Loucy (cell line): ENCODE results near the gene AGPS.
"Not testable (repeated sequence)": the region's sequence is repeated elsewhere in the genome, so short reads cannot be mapped to it uniquely, and the experiment has no call there.

Source experiments
- H2AFZ ChIP-seq: fragments of 200-600 bp; sonication (generic); 2 replicates; pipeline ENCODE4 v1.6.0; 2016; ENCODE audit warnings: antibody characterized with exemption, mild to moderate bottlenecking, low read length, moderate library complexity
- H3F3A ChIP-seq: fragments of 200-600 bp; 2 replicates; pipeline ENCODE4 v1.6.0; 2016; ENCODE audit warnings: antibody characterized with exemption, low read depth, mild to moderate bottlenecking
- H3K27me3 ChIP-seq: fragments of 200-600 bp; sonication (generic); 2 replicates; pipeline ENCODE4 v1.6.1; 2014; ENCODE audit warnings: low read length, mild to moderate bottlenecking; ENCODE audit not compliant: insufficient read depth, poor library complexity, severe bottlenecking
- H3K36me3 ChIP-seq: fragments of 200-600 bp; sonication (generic); 2 replicates; pipeline ENCODE4 v1.6.1; 2016; ENCODE audit warnings: low read length; ENCODE audit not compliant: insufficient read depth
- H3K4me1 ChIP-seq: fragments of 200-600 bp; sonication (generic); 2 replicates; pipeline ENCODE4 v1.5.1; 2014; ENCODE audit warnings: low read length, mild to moderate bottlenecking; ENCODE audit not compliant: insufficient read depth, poor library complexity, severe bottlenecking
- H3K4me2 ChIP-seq: fragments of 200-600 bp; sonication (generic); 2 replicates; pipeline ENCODE4 v1.6.0; 2014; ENCODE audit warnings: antibody characterized with exemption, low read length, low read depth, mild to moderate bottlenecking; ENCODE audit not compliant: poor library complexity, severe bottlenecking
- H3K4me3 ChIP-seq: fragments of 200-600 bp; sonication (generic); 2 replicates; pipeline ENCODE4 v1.5.1; 2014; ENCODE audit warnings: low read length, mild to moderate bottlenecking, mixed read lengths; ENCODE audit not compliant: poor library complexity, severe bottlenecking
- H3K79me2 ChIP-seq: fragments of 200-600 bp; sonication (generic); 2 replicates; pipeline ENCODE4 v1.6.1; 2014; ENCODE audit warnings: low read length; ENCODE audit not compliant: insufficient read depth
- H3K9ac ChIP-seq: fragments of 200-600 bp; sonication (generic); 2 replicates; pipeline ENCODE4 v1.6.0; 2014; ENCODE audit warnings: mild to moderate bottlenecking, low read depth, low read length, moderate library complexity; ENCODE audit not compliant: poor library complexity, severe bottlenecking
- H3K9me2 ChIP-seq: fragments of 200-600 bp; sonication (generic); replicated peaks from 2 replicates; pipeline ENCODE4 v1.6.1; 2016; ENCODE audit warnings: low read depth, low read length, mixed read lengths
- H3K9me3 ChIP-seq: fragments of 200-600 bp; sonication (generic); 2 replicates; pipeline ENCODE4 v1.6.1; 2014; ENCODE audit warnings: mild to moderate bottlenecking, antibody characterized with exemption, low read length, low read depth; ENCODE audit not compliant: insufficient read depth
- H4K20me1 ChIP-seq: fragments of 200-600 bp; sonication (generic); 2 replicates; pipeline ENCODE4 v1.6.0; 2014; ENCODE audit warnings: antibody characterized with exemption, low read length, mild to moderate bottlenecking; ENCODE audit not compliant: insufficient read depth, poor library complexity, severe bottlenecking
- EZH2phosphoT487 ChIP-seq: fragments of 200-600 bp; IDR thresholded peaks from 2 replicates; pipeline ENCODE4 v1.6.1; 2018; ENCODE audit warnings: antibody characterized with exemption, mild to moderate bottlenecking, moderate library complexity, borderline replicate concordance
- TF ChIP-seq, protein P1 (sequence below): fragments of 200-600 bp; sonication (generic); conservative IDR thresholded peaks from 2 replicates; pipeline ENCODE4 v1.5.1; 2014; ENCODE audit warnings: mild to moderate bottlenecking, antibody characterized with exemption, low read length

The AGPS gene

DNA sequence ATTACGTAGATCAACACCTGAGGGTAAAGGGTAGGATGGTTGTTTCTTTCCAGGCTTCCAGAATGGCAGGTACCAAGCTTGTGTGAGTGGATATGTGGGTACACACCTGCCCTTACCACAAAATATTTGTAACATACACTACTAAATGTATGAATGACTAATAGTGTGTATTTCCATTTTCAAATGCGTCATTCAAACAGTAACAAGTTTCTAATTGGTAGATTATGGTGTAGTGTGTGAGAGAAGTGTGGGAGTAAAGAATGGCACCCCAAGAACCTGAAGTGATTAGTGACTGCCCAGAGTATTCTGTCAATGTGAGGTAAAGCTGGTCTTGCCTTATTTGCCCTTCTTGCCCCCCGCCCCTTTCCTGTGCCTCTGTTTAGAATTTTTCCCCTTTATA, 21.1 kb downstream of the AGPS start:
- Histone ChIP-seq H3K27me3 (no peaks in the 10 kb centered on the region), H4K20me1 (peaks cover 22% of the 10 kb centered on the region), H3K9me3 (no peaks in the 10 kb centered on the region; the same call in 1 of the 2 replicates), H3K9ac (no peak overlapping the region), H3K4me3 (no peak overlapping the region), H2AFZ (no peak overlapping the region), H3K4me2 (no peak overlapping the region), H3K79me2 (peaks cover 96% of the 10 kb centered on the region), H3K4me1 (peaks cover 6% of the 10 kb centered on the region), H3K36me3 (peaks cover 2% of the 10 kb centered on the region; the same call in 1 of the 2 replicates), H3K9me2 (no peaks in the 10 kb centered on the region), H3F3A (no peaks in the 10 kb centered on the region)
- no peak for TF ChIP-seq EZH2phosphoT487
- TF ChIP-seq, protein P1, sequence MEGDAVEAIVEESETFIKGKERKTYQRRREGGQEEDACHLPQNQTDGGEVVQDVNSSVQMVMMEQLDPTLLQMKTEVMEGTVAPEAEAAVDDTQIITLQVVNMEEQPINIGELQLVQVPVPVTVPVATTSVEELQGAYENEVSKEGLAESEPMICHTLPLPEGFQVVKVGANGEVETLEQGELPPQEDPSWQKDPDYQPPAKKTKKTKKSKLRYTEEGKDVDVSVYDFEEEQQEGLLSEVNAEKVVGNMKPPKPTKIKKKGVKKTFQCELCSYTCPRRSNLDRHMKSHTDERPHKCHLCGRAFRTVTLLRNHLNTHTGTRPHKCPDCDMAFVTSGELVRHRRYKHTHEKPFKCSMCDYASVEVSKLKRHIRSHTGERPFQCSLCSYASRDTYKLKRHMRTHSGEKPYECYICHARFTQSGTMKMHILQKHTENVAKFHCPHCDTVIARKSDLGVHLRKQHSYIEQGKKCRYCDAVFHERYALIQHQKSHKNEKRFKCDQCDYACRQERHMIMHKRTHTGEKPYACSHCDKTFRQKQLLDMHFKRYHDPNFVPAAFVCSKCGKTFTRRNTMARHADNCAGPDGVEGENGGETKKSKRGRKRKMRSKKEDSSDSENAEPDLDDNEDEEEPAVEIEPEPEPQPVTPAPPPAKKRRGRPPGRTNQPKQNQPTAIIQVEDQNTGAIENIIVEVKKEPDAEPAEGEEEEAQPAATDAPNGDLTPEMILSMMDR, result no peak

DNA sequence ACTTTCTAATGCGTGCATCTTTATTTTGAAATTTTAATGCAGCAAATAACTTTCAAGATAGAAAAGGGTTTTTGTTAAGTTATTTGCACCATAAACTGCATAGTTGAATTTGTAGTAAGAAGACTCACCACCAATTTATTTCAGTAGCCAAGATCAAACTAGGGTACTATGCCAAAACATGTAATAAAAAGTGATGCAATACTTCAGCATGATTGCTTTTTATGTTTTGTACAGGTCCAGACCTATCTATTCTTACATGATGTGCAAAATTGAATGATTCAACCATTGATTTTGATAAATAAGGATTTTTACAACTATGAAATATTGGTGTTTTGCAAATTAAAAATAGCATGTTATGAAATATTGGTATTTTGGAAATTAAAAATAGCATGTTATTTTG, 26.7 kb downstream of the AGPS start:
- Histone ChIP-seq H3K9me2 (no peaks in the 10 kb centered on the region), H3F3A (no peaks in the 10 kb centered on the region), H3K9me3 (no peaks in the 10 kb centered on the region), H3K4me3 (no peak overlapping the region), H3K4me2 (no peak overlapping the region), H3K36me3 (peaks cover 29% of the 10 kb centered on the region), H2AFZ (no peak overlapping the region), H3K4me1 (peaks cover 17% of the 10 kb centered on the region), H3K9ac (peak overlapping the region; percentile 29), H3K79me2 (peaks cover 89% of the 10 kb centered on the region), H4K20me1 (peaks cover 20% of the 10 kb centered on the region), H3K27me3 (no peaks in the 10 kb centered on the region)
- TF ChIP-seq, protein P1, result no peak
- no peak for TF ChIP-seq EZH2phosphoT487

GRCh38 chr2:177422271-177422670, 29.7 kb downstream of the AGPS start:
- Histone ChIP-seq H3K9ac (no peak overlapping the region), H3K27me3 (no peaks in the 10 kb centered on the region), H3F3A (no peaks in the 10 kb centered on the region), H3K4me1 (peaks cover 17% of the 10 kb centered on the region), H3K9me3 (peaks cover 2% of the 10 kb centered on the region; the same call in 1 of the 2 replicates), H3K4me2 (no peak overlapping the region), H4K20me1 (peaks cover 15% of the 10 kb centered on the region), H2AFZ (no peak overlapping the region), H3K4me3 (no peak overlapping the region), H3K36me3 (peaks cover 29% of the 10 kb centered on the region), H3K79me2 (peaks cover 86% of the 10 kb centered on the region), H3K9me2 (no peaks in the 10 kb centered on the region)
- TF ChIP-seq, protein P1, result no peak
- no peak for TF ChIP-seq EZH2phosphoT487

DNA sequence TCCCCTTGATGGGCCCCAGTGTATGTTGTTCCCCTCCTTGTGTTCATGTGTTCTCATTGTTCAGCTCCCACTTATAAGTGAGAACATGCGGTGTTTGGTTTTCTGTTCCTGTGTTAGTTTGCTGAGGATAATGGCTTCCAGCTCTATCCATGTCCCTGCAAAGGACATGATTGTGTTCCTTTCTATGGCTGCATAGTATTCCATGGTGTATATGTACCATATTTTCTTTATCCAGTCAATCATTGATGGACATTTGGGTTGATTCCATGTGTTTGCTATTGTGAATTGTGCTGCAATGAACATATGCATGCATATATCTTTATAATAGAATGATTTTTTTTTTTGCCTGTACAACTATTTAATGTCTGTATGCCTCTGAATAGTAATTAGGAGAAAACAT, 31.5 kb downstream of the AGPS start:
- not testable (repeated sequence) for H3K9me2 ChIP-seq, H3F3A ChIP-seq, H3K9ac ChIP-seq, H3K4me3 ChIP-seq, H4K20me1 ChIP-seq, H3K4me1 ChIP-seq, H3K27me3 ChIP-seq, H2AFZ ChIP-seq, H3K4me2 ChIP-seq
- peaks cover 36% of the 10 kb centered on the region for H3K36me3 ChIP-seq
- H3K79me2 ChIP-seq, result peaks cover 87% of the 10 kb centered on the region
- H3K9me3 ChIP-seq, result peaks cover 10% of the 10 kb centered on the region; the same call in 1 of the 2 replicates

- Histone ChIP-seq H3K79me2 (peaks cover 87% of the 10 kb centered on the region), H3K36me3 (peaks cover 41% of the 10 kb centered on the region), H3K9me3 (peaks cover 10% of the 10 kb centered on the region; the same call in 1 of the 2 replicates)
- H3K4me2 ChIP-seq, H3K4me1 ChIP-seq, H3K27me3 ChIP-seq, H3K9me2 ChIP-seq, H2AFZ ChIP-seq, H4K20me1 ChIP-seq, H3F3A ChIP-seq, H3K4me3 ChIP-seq, H3K9ac ChIP-seq: not testable (repeated sequence)
Observed at GRCh38 chr2:177424620-177425019, 32.0 kb downstream of the AGPS start.
